SK-N-SH (cell line): ENCODE results near the gene KMT5B. TPM values are rescaled to one million over a fixed set of nuclear protein-coding genes. Genes with fewer than 3 reads are reported as not detected.

Experiments
- CTCF ChIA-PET: fragments of 300-600, 350-600 bp; formaldehyde crosslinking; extraction: SDS; loops from one replicate; lab custom pipeline; 2021; lab: Yijun Ruan, JAX
- POLR2A ChIA-PET: fragments of 350-600 bp; sonication (Branson Sonifier 250); formaldehyde crosslinking; extraction: SDS; loops from one replicate; lab custom pipeline; 2020; ENCODE audit warnings: antibody characterized with exemption, inconsistent platforms; lab: Yijun Ruan, JAX
- DNase-seq: peaks from one replicate; pipeline ENCODE4 v3.0.0; 2012
- H2AFZ ChIP-seq: fragments of 200-600 bp; sonication (generic); 2 replicates; pipeline ENCODE4 v1.8.1; 2016; ENCODE audit warnings: antibody characterized with exemption, mild to moderate bottlenecking, low read depth
- H3F3A ChIP-seq: fragments of 200-600 bp; sonication (generic); replicated peaks from 2 replicates; pipeline ENCODE3; 2016; ENCODE audit warnings: antibody characterized with exemption, mild to moderate bottlenecking; ENCODE audit not compliant: insufficient read depth
- H3K27ac ChIP-seq, 2 experiments: fragments of 200-500 bp in 1 of 2; fragments of 200-600 bp in 1 of 2; sonication (Bioruptor generic) in 1 of 2; sonication (generic), shearing (Covaris generic) in 1 of 2; 2 replicates each; pipeline versions ENCODE4 v1.5.1 to v1.6.1; 2014 to 2016; ENCODE audit warnings: low read depth in 2 of 2, inconsistent platforms in 1 of 2, low read length in 1 of 2, mild to moderate bottlenecking in 1 of 2, mixed read lengths in 1 of 2
- H3K27me3 ChIP-seq: fragments of 200-600 bp; sonication (generic), shearing (Covaris generic); 2 replicates; pipeline ENCODE4 v1.6.1; 2016; ENCODE audit warnings: mixed run types; ENCODE audit not compliant: insufficient read depth
- H3K36me3 ChIP-seq, 2 experiments: fragments of 200-500 bp in 1 of 2; fragments of 200-600 bp in 1 of 2; sonication (Bioruptor generic) in 1 of 2; sonication (generic) in 1 of 2; replicated peaks in 1 of 2; 2 replicates each; pipeline versions ENCODE3 to v1.5.1; 2014 to 2016; ENCODE audit warnings: low read length in 1 of 2, mild to moderate bottlenecking in 1 of 2; ENCODE audit not compliant: insufficient read depth in 2 of 2, control insufficient read depth in 1 of 2
- H3K4me1 ChIP-seq, 2 experiments: fragments of 200-500 bp in 1 of 2; fragments of 200-600 bp in 1 of 2; sonication (Bioruptor generic) in 1 of 2; sonication (generic), shearing (Covaris generic) in 1 of 2; 2 replicates each; pipeline versions ENCODE4 v1.5.1 to v1.6.1; 2014 to 2016; ENCODE audit warnings: low read depth in 1 of 2, low read length in 1 of 2, mixed run types in 1 of 2; ENCODE audit not compliant: insufficient read depth in 2 of 2, control insufficient read depth in 1 of 2
- H3K4me2 ChIP-seq: fragments of 200-600 bp; sonication (generic), shearing (Covaris generic); 2 replicates; pipeline ENCODE4 v1.6.1; 2017; ENCODE audit warnings: mixed run types
- H3K4me3 ChIP-seq, 2 experiments: fragments of 200-500 bp in 1 of 2; fragments of 200-600 bp in 1 of 2; sonication (Bioruptor generic) in 1 of 2; sonication (generic), shearing (Covaris generic) in 1 of 2; 2 replicates each; pipeline versions ENCODE4 v1.5.1 to v1.8.1; 2014 to 2016; ENCODE audit warnings: low read depth in 2 of 2, inconsistent platforms in 1 of 2, low read length in 1 of 2, mild to moderate bottlenecking in 1 of 2, mixed read lengths in 1 of 2, moderate library complexity in 1 of 2
- H3K79me2 ChIP-seq: fragments of 200-600 bp; sonication (generic); 2 replicates; pipeline ENCODE4 v1.8.1; 2017; ENCODE audit warnings: mild to moderate bottlenecking; ENCODE audit not compliant: insufficient read depth
- H3K9ac ChIP-seq: fragments of 200-600 bp; sonication (generic); 2 replicates; pipeline ENCODE4 v1.6.1; 2017; ENCODE audit warnings: mixed run types
- H3K9me2 ChIP-seq: fragments of 200-600 bp; sonication (generic); 2 replicates; pipeline ENCODE4 v1.6.1; 2017; ENCODE audit warnings: mixed run types
- H3K9me3 ChIP-seq: fragments of 200-600 bp; sonication (generic); 2 replicates; pipeline ENCODE4 v1.6.1; 2017; ENCODE audit warnings: mixed run types, mild to moderate bottlenecking, moderate library complexity
- H4K20me1 ChIP-seq: fragments of 200-600 bp; sonication (generic); 2 replicates; pipeline ENCODE4 v1.6.1; 2017; ENCODE audit warnings: mild to moderate bottlenecking, mixed run types; ENCODE audit not compliant: insufficient read depth
- ELF1 ChIP-seq: IDR thresholded peaks from 2 replicates; pipeline ENCODE4 v1.4.0; 2012
- EP300 ChIP-seq, 2 experiments: IDR thresholded peaks; 2 replicates each; pipeline versions ENCODE4 v1.4.0 to v1.6.1; 2012; ENCODE audit warnings: borderline replicate concordance in 1 of 2, low read depth in 1 of 2, low read length in 1 of 2
- FOXJ3 ChIP-seq: sonication (generic); formaldehyde crosslinking; IDR thresholded peaks from 2 replicates; pipeline ENCODE4 v1.5.1; 2020; ENCODE audit warnings: mild to moderate bottlenecking, missing genetic modification reagents
- FOXM1 ChIP-seq: IDR thresholded peaks from 2 replicates; pipeline ENCODE4 v1.4.0; 2012; ENCODE audit warnings: low read depth, mild to moderate bottlenecking
- JUND ChIP-seq: IDR thresholded peaks from 2 replicates; pipeline ENCODE4 v1.4.0; 2012
- MEF2A ChIP-seq: IDR thresholded peaks from 2 replicates; pipeline ENCODE4 v1.4.0; 2012; ENCODE audit warnings: low read depth, borderline replicate concordance
- PBX3 ChIP-seq: IDR thresholded peaks from 2 replicates; pipeline ENCODE4; 2012
- RAD21 ChIP-seq: IDR thresholded peaks from 2 replicates; pipeline ENCODE4 v1.6.1; 2012; ENCODE audit warnings: mild to moderate bottlenecking, low read length
- RXRA ChIP-seq: IDR thresholded peaks from 2 replicates; pipeline ENCODE4 v1.4.0; 2012; ENCODE audit warnings: low read depth, mild to moderate bottlenecking, borderline replicate concordance
- TAF1 ChIP-seq: IDR thresholded peaks from 2 replicates; pipeline ENCODE4 v1.6.1; 2012; ENCODE audit warnings: low read depth, mild to moderate bottlenecking, low read length, moderate library complexity, borderline replicate concordance
- TCF12 ChIP-seq: IDR thresholded peaks from 2 replicates; pipeline ENCODE4 v1.4.0; 2012
- TEAD4 ChIP-seq: IDR thresholded peaks from 2 replicates; pipeline ENCODE4 v1.4.0; 2012; ENCODE audit warnings: mild to moderate bottlenecking, borderline replicate concordance; ENCODE audit not compliant: insufficient read depth
- USF1 ChIP-seq: IDR thresholded peaks from 2 replicates; pipeline ENCODE4 v1.4.0; 2012; ENCODE audit warnings: low read depth, borderline replicate concordance
- YY1 ChIP-seq: IDR thresholded peaks from 2 replicates; pipeline ENCODE4 v1.4.0; 2012; ENCODE audit warnings: low read depth, mild to moderate bottlenecking
- whole genome bisulfite sequencing: methylation state at CpG from one replicate; pipeline ENCODE4 v1.1.6; 2017; ENCODE audit warnings: low lambda C conversion rate; 5-methylcytosine and 5-hydroxymethylcytosine counted together
- polyA plus RNA-seq, 3 experiments: library from polyadenylated mRNA; depleted of rRNA; stranded (reverse); fragments of >200 nt; gene quantifications; 2 replicates each; pipeline ENCODE4 v1.2.3, GENCODE V29; 2012
- TF ChIP-seq, protein P1 (sequence below): IDR thresholded peaks from 2 replicates; pipeline ENCODE4 v1.6.1; 2012; ENCODE audit warnings: mild to moderate bottlenecking, low read depth, low read length, moderate library complexity
- TF ChIP-seq, protein P2 (sequence below): fragments of 150-350 bp; IDR thresholded peaks from 2 replicates; pipeline ENCODE4 v1.6.1; 2017; ENCODE audit warnings: antibody characterized with exemption, low read length, low read depth, borderline replicate concordance
- TF ChIP-seq, protein P3 (sequence below): IDR thresholded peaks from 2 replicates; pipeline ENCODE4 v1.4.0; 2012; ENCODE audit warnings: low read depth

Gene KMT5B
- polyA plus RNA-seq, 1 of the 3 experiments (the other 2 are of a cell fraction): 10.4 TPM

DNA sequence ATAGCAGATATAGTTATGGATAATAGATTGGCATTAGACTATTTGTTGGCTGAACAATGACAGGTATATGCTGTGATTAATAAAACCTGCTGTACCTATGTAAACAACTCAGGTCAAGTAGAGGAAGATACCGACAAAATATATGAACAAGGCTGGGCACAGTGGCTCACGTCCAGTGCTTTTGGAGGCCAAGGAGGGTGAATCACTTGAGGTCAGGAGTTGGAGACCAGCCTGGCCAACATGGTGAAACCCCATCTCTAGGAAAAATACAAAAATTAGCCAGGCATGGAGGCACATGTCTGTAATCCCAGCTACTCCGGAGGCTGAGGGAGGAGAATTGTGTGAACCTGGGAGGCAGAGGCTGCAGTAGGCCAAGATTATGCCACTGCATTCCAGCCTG, 77.9 kb downstream of the KMT5B start:
- Histone ChIP-seq H3K4me3 (no peak overlapping the region), H3F3A (no peaks in the 10 kb centered on the region), H3K79me2 (no peaks in the 10 kb centered on the region), H3K36me3 (no peaks in the 10 kb centered on the region), H3K4me2 (no peak overlapping the region), H3K4me1 (no peaks in the 10 kb centered on the region), H3K9ac (no peak overlapping the region), H3K27ac (no peak overlapping the region), H3K9me2 (no peaks in the 10 kb centered on the region), H4K20me1 (no peaks in the 10 kb centered on the region), H2AFZ (no peak overlapping the region), H3K27me3 (no peaks in the 10 kb centered on the region), H3K9me3 (no peaks in the 10 kb centered on the region; the same call in 1 of the 2 replicates)
- no peak for DNase-seq
- CTCF ChIA-PET: interaction anchor here (0.7 kb wide), 1 partner anchor 10 kb away, joined by 3 read pairs; no protein-coding TSS in a partner anchor
- POLR2A ChIA-PET: no interaction called here
- WGBS: 64% methylated on average over 3 of the region's 3 CpGs
- TF ChIP-seq USF1 (no peak), JUND (no peak)

DNA sequence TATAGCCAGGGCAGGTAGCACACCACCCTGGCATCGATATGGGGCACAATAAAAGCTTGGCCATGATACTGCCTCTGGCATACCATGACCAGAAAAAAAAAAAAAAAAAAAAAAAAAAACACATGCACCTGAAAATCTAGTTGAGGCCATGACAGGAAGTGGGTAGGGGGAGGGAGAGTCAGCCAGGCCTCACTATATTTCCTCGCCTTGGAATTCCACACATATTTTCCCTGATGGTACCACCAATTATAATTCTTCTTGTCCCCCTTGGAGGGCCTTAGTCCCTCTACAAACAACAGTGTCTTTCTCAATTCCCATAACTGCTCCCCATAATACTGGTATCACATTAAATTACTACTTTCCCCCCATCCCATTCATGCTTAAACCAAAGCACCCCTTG, 79.3 kb downstream of the KMT5B start:
- 11% methylated on average over 2 of the region's 2 CpGs for WGBS
- Histone ChIP-seq H3K36me3 (no peaks in the 10 kb centered on the region), H3K9me3 (no peaks in the 10 kb centered on the region; the same call in 1 of the 2 replicates), H3F3A (no peaks in the 10 kb centered on the region), H3K27ac (no peak overlapping the region), H3K4me1 (peaks cover 0 to 3% of the 10 kb centered on the region in 2 experiments; a peak in 1 of 4 replicates), H3K4me2 (no peak overlapping the region), H3K4me3 (no peak overlapping the region), H3K79me2 (no peaks in the 10 kb centered on the region), H3K27me3 (no peaks in the 10 kb centered on the region), H2AFZ (no peak overlapping the region), H3K9ac (no peak overlapping the region), H3K9me2 (no peaks in the 10 kb centered on the region), H4K20me1 (no peaks in the 10 kb centered on the region)
- DNase-seq: no peak
- no peak for TF ChIP-seq FOXM1
- no peak for TF ChIP-seq FOXJ3 (CRISPR knock-in tag)
- no peak for TF ChIP-seq YY1
- no peak for TF ChIP-seq PBX3
- TF ChIP-seq TEAD4: no peak
- TF ChIP-seq, protein P1, sequence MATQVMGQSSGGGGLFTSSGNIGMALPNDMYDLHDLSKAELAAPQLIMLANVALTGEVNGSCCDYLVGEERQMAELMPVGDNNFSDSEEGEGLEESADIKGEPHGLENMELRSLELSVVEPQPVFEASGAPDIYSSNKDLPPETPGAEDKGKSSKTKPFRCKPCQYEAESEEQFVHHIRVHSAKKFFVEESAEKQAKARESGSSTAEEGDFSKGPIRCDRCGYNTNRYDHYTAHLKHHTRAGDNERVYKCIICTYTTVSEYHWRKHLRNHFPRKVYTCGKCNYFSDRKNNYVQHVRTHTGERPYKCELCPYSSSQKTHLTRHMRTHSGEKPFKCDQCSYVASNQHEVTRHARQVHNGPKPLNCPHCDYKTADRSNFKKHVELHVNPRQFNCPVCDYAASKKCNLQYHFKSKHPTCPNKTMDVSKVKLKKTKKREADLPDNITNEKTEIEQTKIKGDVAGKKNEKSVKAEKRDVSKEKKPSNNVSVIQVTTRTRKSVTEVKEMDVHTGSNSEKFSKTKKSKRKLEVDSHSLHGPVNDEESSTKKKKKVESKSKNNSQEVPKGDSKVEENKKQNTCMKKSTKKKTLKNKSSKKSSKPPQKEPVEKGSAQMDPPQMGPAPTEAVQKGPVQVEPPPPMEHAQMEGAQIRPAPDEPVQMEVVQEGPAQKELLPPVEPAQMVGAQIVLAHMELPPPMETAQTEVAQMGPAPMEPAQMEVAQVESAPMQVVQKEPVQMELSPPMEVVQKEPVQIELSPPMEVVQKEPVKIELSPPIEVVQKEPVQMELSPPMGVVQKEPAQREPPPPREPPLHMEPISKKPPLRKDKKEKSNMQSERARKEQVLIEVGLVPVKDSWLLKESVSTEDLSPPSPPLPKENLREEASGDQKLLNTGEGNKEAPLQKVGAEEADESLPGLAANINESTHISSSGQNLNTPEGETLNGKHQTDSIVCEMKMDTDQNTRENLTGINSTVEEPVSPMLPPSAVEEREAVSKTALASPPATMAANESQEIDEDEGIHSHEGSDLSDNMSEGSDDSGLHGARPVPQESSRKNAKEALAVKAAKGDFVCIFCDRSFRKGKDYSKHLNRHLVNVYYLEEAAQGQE: no peak
- no peak for TF ChIP-seq RAD21
- TF ChIP-seq RXRA: no peak
- TF ChIP-seq MEF2A: no peak
- no peak for TF ChIP-seq TCF12
- TF ChIP-seq EP300 (IDR thresholded peaks at IDR 0.05; ENCODE audit: borderline replicate concordance in 1 of 2, low read depth in 1 of 2, low read length in 1 of 2): no peak
- TF ChIP-seq ELF1: no peak
- TF ChIP-seq, protein P2, sequence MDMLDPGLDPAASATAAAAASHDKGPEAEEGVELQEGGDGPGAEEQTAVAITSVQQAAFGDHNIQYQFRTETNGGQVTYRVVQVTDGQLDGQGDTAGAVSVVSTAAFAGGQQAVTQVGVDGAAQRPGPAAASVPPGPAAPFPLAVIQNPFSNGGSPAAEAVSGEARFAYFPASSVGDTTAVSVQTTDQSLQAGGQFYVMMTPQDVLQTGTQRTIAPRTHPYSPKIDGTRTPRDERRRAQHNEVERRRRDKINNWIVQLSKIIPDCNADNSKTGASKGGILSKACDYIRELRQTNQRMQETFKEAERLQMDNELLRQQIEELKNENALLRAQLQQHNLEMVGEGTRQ: no peak
- TF ChIP-seq, protein P3, sequence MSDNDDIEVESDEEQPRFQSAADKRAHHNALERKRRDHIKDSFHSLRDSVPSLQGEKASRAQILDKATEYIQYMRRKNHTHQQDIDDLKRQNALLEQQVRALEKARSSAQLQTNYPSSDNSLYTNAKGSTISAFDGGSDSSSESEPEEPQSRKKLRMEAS: no peak
- TF ChIP-seq TAF1: no peak
- CTCF ChIA-PET: no interaction called here
- POLR2A ChIA-PET: no interaction called here
